CD4-positive, alpha-beta memory T cell (primary cell): ENCODE data around the gene EMX2. TPM values are rescaled to one million over a fixed set of nuclear protein-coding genes. Genes with fewer than 3 reads are reported as not detected.
"Not testable (repeated sequence)": the region's sequence is repeated elsewhere in the genome, so short reads cannot be mapped to it uniquely, and the experiment has no call there.

Experiments
- CTCF ChIA-PET: fragments of 350-600 bp; sonication (Branson Sonifier 250); formaldehyde crosslinking; loops from one replicate; lab custom pipeline; 2021; ENCODE audit warnings: inconsistent platforms; ENCODE audit not compliant: partially characterized antibody; lab: Charles Lee
- POLR2A ChIA-PET: fragments of 350-600 bp; sonication (Branson Sonifier 250); formaldehyde crosslinking; loops from one replicate; lab custom pipeline; 2021; ENCODE audit not compliant: partially characterized antibody; lab: Charles Lee
- DNase-seq, 5 donors: peaks; one replicate each; pipeline versions ENCODE4 v3.0.0 to v3.0.0-alpha.2; 2020 to 2022; ENCODE audit warnings: mixed read lengths in 1 of 5
- H3K27ac ChIP-seq: one replicate; pipeline ENCODE4 v1.7.0; 2013; ENCODE audit warnings: low read depth, low read length
- H3K27me3 ChIP-seq: 2 replicates; pipeline ENCODE4 v1.7.0; 2013; ENCODE audit warnings: mild to moderate bottlenecking, low read length, moderate library complexity; ENCODE audit not compliant: insufficient read depth
- H3K36me3 ChIP-seq: 2 replicates; pipeline ENCODE4 v1.7.0; 2013; ENCODE audit warnings: mild to moderate bottlenecking, low read length, moderate library complexity; ENCODE audit not compliant: insufficient read depth
- H3K4me1 ChIP-seq: 2 replicates; pipeline ENCODE4 v1.7.0; 2013; ENCODE audit warnings: mild to moderate bottlenecking, low read length, moderate library complexity; ENCODE audit not compliant: insufficient read depth
- H3K4me3 ChIP-seq, 2 donors: one replicate each; pipeline ENCODE4 v1.7.0; 2013; ENCODE audit warnings: low read length in 2 of 2, mild to moderate bottlenecking in 1 of 2
- H3K9me3 ChIP-seq, 2 donors: one replicate each; pipeline ENCODE4 v1.7.0; 2013; ENCODE audit warnings: low read length in 2 of 2, control low read depth in 1 of 2; ENCODE audit not compliant: control insufficient read depth in 1 of 2
- H3K27ac Mint-ChIP-seq, 7 donors: one replicate each; pipeline ENCODE4 v1.8.0; 2020 to 2021; ENCODE audit warnings: mixed read lengths in 7 of 7, mild to moderate bottlenecking in 6 of 7, inconsistent platforms in 3 of 7, moderate library complexity in 3 of 7
- H3K27me3 Mint-ChIP-seq, 2 donors: one replicate each; pipeline ENCODE4 v1.8.0; 2020 to 2021; ENCODE audit warnings: mixed read lengths in 2 of 2
- H3K36me3 Mint-ChIP-seq, 2 donors: one replicate each; pipeline ENCODE4 v1.8.0; 2020 to 2021; ENCODE audit warnings: mixed read lengths in 2 of 2, inconsistent platforms in 1 of 2, mild to moderate bottlenecking in 1 of 2
- H3K4me1 Mint-ChIP-seq, 4 donors: one replicate each; pipeline ENCODE4 v1.8.0; 2020 to 2021; ENCODE audit warnings: mixed read lengths in 4 of 4, mild to moderate bottlenecking in 1 of 4
- H3K4me3 Mint-ChIP-seq, 8 donors: one replicate each; pipeline ENCODE4 v1.8.0; 2020 to 2021; ENCODE audit warnings: mixed read lengths in 8 of 8, mild to moderate bottlenecking in 7 of 8, moderate library complexity in 6 of 8, inconsistent platforms in 3 of 8
- H3K9me3 Mint-ChIP-seq, 8 donors: one replicate each; pipeline ENCODE4 v1.8.0; 2020 to 2021; ENCODE audit warnings: mixed read lengths in 8 of 8, mild to moderate bottlenecking in 5 of 8, inconsistent platforms in 3 of 8, moderate library complexity in 1 of 8
- intact Hi-C: fragments of 100-400 bp; cut with micrococcal nuclease; formaldehyde crosslinking; loops from one replicate; pipeline ENCODE4 v1.15.1; 2023
- polyA plus RNA-seq, 2 donors: library from polyadenylated mRNA; unstranded; fragments of 300-500 nt; fragmentation: Illumina TruSeq; gene quantifications; one replicate each; pipeline ENCODE4 v1.2.3, GENCODE V29; 2021
- total RNA-seq, 2 experiments: library from RNA; stranded (reverse); gene quantifications; one replicate each; pipeline ENCODE4 v1.2.3, GENCODE V29; 2021

EMX2 gene
- total and polyA plus RNA-seq, 4 experiments from 2014 or later: not detected

DNA sequence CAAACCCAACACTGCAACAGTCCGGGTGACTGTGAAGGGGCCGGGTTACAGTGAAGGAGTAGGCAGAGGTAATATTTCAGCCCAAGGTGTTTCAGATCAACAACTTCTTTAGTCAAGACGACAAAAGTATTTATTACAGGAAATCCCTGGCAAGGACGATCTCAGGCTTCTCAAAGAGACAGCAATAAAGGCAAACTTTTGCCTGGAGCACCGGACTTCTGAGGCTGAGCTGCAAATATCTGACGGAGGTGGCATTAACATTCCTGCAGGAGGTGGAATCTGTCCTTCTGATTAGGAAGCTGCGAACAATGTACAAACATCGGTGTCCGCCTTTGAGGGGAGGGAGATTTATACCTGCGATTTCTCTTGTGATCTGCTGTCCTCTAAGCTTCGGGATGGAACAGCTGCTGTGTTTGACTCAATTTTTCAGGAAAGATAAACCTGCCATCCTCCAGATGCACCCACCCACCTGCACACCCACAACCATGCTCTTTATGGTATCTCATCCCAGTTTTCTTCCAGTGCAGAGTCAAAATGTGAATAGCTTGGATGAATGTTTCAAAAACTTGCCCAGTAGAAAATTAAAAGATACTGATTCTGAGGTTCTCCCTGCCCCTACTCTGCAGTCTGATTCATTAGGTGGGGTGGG is 32.1 kb downstream of the EMX2 start:
- no peak for DNase-seq
- H3K27ac Mint-ChIP-seq: no peak overlapping the region
- Histone ChIP-seq H3K27me3 (no peaks in the 10 kb centered on the region), H3K9me3 (no peaks in the 10 kb centered on the region), H3K4me1 (no peaks in the 10 kb centered on the region), H3K27ac (no peak overlapping the region), H3K4me3 (no peak overlapping the region), H3K36me3 (no peaks in the 10 kb centered on the region)
- H3K4me1 Mint-ChIP-seq: no peaks in the 10 kb centered on the region
- intact Hi-C loops: no loop called here
- ChIA-PET CTCF (no interaction called here), POLR2A (no interaction called here)
- H3K9me3 Mint-ChIP-seq: peaks cover 0 to 6% (median 0%) of the 10 kb centered on the region in 8 donors
- H3K27me3 Mint-ChIP-seq: peaks cover 6% of the 10 kb centered on the region in 2 donors
- H3K36me3 Mint-ChIP-seq: no peaks in the 10 kb centered on the region
- no peak overlapping the region for H3K4me3 Mint-ChIP-seq

DNA sequence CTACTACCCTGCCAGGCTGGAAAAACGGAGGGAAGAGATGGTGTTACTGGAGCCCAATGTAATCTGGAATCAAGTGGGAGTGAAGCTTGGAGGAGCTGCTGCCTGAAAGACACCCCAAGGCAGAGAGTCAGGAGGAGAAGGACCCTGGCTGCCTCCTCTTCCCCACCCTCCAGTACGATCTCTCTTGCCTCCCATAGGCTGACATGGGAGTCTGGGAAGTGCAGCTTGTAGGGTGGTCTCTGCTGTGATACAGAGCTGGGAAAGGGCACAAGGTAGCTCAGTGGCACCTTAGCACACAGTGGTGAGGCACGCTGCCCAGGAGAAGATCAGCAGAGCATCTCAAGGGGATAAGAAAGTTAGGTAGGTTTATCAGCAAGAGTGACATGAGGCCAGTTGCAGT is 35.9 kb downstream of the EMX2 start:
- DNase-seq: no peak
- Histone ChIP-seq H3K4me3 (no peak overlapping the region), H3K4me1 (no peaks in the 10 kb centered on the region), H3K9me3 (no peaks in the 10 kb centered on the region), H3K27me3 (no peaks in the 10 kb centered on the region), H3K36me3 (no peaks in the 10 kb centered on the region), H3K27ac (no peak overlapping the region)
- Mint-ChIP-seq H3K4me1 (no peaks in the 10 kb centered on the region), H3K9me3 (peaks cover 0 to 2% (median 0%) of the 10 kb centered on the region in 8 donors), H3K36me3 (no peaks in the 10 kb centered on the region), H3K27me3 (peaks cover under 1 to 8% of the 10 kb centered on the region in 2 donors), H3K4me3 (no peak overlapping the region), H3K27ac (peak overlapping the region in 1 of 7 donors; percentile 58)
- intact Hi-C loops: no loop called here
- ChIA-PET CTCF (interaction anchor here (0.7 to 1.6 kb wide), 3 partner anchors 9 to 24 kb away, joined by 3 read pairs; no protein-coding TSS in a partner anchor), POLR2A (no interaction called here)

DNA sequence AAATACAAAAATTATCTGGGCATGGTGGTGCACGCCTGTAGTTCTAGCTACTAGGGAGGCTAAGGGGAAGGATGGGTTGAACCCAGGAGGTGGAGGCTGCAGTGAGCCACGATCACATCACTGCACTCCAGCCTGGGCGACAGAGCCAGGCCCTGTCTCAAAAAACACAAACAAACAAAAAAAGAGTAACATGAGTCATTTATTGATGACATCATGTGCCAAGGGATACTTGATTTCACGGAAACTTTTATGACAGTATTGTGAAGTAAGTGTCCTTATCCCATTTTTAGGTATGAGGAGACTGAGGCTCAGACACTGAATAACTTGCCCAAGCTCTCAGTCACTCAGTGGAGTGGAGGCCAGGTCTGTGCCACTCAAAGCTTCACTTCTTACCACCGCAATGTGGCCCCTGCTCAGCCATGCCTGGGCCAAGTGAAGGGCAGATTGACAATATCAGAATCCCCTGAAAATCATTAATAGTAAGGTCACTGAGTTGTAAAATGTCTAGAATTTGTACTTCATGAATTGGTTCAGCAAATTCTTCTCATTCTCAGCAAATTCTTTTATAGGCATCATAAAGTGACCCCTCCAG is 36.5 kb downstream of the EMX2 start:
- Mint-ChIP-seq H3K4me3 (no peak overlapping the region), H3K36me3 (no peaks in the 10 kb centered on the region)

DNA sequence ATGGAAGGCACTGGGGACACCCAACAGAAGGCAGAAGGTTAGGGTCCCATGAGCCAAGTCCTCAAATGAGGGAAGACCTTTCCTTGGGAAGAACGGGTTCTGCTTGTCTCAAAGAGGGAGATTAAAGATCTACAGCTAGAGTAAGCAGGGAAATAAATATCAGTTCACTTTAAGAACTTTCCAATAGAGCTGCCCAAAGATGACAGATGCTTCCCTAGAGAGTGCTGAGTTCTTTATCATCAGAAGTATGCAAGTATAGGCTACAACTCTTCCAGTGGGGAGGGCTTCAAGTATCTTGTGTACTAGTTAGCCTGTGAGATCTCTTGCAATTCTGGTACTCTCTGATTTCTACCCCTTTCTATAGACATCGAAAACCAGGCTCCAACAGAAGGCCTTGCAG is 39.4 kb downstream of the EMX2 start:
- H3K27ac ChIP-seq: no peak overlapping the region
- Mint-ChIP-seq H3K4me1 (no peaks in the 10 kb centered on the region), H3K36me3 (no peaks in the 10 kb centered on the region), H3K4me3 (no peak overlapping the region), H3K27me3 (peaks cover 5 to 6% of the 10 kb centered on the region in 2 donors), H3K9me3 (peaks cover 0 to 5% (median 0%) of the 10 kb centered on the region in 8 donors), H3K27ac (no peak overlapping the region)
- H3K27me3 ChIP-seq: no peaks in the 10 kb centered on the region
- H3K9me3 ChIP-seq: no peaks in the 10 kb centered on the region
- no peak for DNase-seq
- ChIA-PET POLR2A (no interaction called here), CTCF (no interaction called here)
- H3K4me1 ChIP-seq: no peaks in the 10 kb centered on the region
- intact Hi-C loops: no loop called here
- no peaks in the 10 kb centered on the region for H3K36me3 ChIP-seq
- H3K4me3 ChIP-seq: no peak overlapping the region

More for the DNA sequence above, 36.5 kb downstream of the EMX2 start:
- Mint-ChIP-seq H3K27ac (peak overlapping the region in 1 of 7 donors; percentile 58), H3K27me3 (peaks cover 4 to 8% of the 10 kb centered on the region in 2 donors), H3K9me3 (peaks cover 0 to 2% (median 0%) of the 10 kb centered on the region in 8 donors), H3K4me1 (no peaks in the 10 kb centered on the region)
- no peaks in the 10 kb centered on the region for H3K9me3 ChIP-seq
- no peak for DNase-seq
- no peaks in the 10 kb centered on the region for H3K4me1 ChIP-seq
- intact Hi-C loops: no loop called here
- POLR2A ChIA-PET: no interaction called here
- CTCF ChIA-PET: interaction anchor here (1.5 kb wide), 1 partner anchor 13 kb away, joined by 3 read pairs; no protein-coding TSS in a partner anchor
- H3K36me3 ChIP-seq: no peaks in the 10 kb centered on the region
- no peak overlapping the region for H3K27ac ChIP-seq
- H3K4me3 ChIP-seq: no peak overlapping the region
- no peaks in the 10 kb centered on the region for H3K27me3 ChIP-seq

DNA sequence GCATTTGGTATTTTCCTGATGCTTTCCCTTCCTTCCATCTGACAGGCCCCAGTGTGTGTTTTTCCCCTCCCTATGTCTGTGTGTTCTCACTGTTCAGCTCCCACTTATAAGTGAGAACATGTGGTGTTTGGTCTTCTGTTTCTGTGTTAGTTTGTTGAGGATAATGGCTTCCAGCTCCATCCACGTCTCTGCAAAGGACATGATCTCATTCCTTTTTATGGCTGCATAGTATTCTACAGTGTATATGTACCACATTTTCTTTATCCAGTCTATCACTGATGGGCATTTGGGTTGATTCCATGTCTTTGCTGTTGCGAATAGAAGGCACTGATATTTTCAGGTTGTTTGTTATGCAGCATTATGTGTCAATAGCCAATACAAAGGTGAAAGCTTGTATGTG is 42.3 kb downstream of the EMX2 start:
- intact Hi-C loops: not testable (repeated sequence)

DNA sequence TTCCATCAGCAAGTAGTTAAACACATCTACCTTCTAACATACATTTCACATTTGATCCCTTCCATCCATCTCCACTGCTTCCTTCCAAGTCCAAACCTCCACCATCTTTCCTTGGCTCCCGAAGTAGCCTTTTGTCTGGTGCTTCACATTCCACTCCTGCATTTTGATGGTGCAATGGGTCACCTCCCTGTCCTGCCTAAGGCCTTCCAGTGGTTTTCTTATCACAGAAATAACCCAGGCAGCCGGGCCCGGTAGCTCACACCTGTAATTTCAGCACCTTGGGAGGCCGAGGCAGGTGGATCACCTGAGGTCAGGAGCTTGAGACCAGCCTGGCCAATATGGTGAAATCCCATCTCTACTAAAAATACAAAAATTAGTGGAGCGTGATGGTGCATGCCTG is 44.5 kb downstream of the EMX2 start:
- no peaks in the 10 kb centered on the region for H3K36me3 ChIP-seq
- no peaks in the 10 kb centered on the region for H3K27me3 ChIP-seq
- no peaks in the 10 kb centered on the region for H3K9me3 ChIP-seq
- no peak overlapping the region for H3K4me3 Mint-ChIP-seq
- H3K36me3 Mint-ChIP-seq: no peaks in the 10 kb centered on the region
- CTCF ChIA-PET: no interaction called here
- intact Hi-C loops: no loop called here
- no peak for DNase-seq
- H3K4me1 Mint-ChIP-seq: no peaks in the 10 kb centered on the region
- H3K4me3 ChIP-seq: no peak overlapping the region
- POLR2A ChIA-PET: no interaction called here
- H3K27me3 Mint-ChIP-seq: peaks cover 6 to 16% of the 10 kb centered on the region in 2 donors
- H3K27ac ChIP-seq: no peak overlapping the region
- H3K27ac Mint-ChIP-seq: peak overlapping the region in 1 of 7 donors; percentile 46
- no peaks in the 10 kb centered on the region for H3K4me1 ChIP-seq
- peaks cover 0 to 5% (median 2%) of the 10 kb centered on the region in 8 donors for H3K9me3 Mint-ChIP-seq

More for the DNA sequence above, 42.3 kb downstream of the EMX2 start:
- H3K27ac Mint-ChIP-seq, H3K27me3 ChIP-seq, POLR2A ChIA-PET, H3K4me3 ChIP-seq, H3K36me3 ChIP-seq, H3K9me3 Mint-ChIP-seq, CTCF ChIA-PET, H3K4me3 Mint-ChIP-seq, H3K27ac ChIP-seq, DNase-seq, H3K36me3 Mint-ChIP-seq, H3K9me3 ChIP-seq, H3K4me1 ChIP-seq, H3K4me1 Mint-ChIP-seq: not testable (repeated sequence)
- peaks cover 6 to 11% of the 10 kb centered on the region in 2 donors for H3K27me3 Mint-ChIP-seq

DNA sequence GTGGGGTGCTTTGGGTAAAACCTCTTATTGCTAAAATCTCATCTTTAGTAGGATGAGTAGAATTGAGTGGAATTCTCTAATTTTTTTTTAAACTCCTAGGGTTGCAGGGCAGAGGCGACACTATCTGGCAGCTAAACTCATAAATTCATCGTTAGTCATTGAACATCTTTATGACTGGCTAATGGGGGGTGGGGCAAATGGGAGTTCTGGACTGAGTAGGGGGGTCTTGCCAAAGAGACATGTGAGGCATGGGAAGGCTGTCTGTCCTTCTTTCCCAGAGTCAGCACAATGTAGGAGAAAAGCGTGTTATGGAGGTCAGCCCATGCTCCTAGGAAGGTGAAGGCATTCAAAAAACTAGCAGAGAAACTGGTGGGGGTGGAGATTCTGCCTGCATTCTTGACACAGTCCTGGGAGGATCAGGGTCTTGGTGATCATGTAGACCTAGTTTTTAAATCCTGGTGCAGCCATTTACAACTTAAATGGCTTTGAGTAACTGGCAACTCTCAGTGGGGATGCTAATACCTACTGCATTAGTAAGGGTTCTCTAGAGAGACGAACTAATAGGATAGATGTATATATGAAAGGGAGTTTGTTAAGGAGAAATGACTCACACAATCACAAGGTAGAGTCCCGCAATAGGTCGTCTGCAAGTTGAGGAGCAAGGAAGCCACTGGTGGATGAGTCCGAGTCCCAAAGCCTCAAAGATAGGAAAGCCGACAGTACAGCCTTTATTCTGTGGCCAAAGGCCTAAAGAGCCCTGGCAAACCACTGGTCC is 47.7 kb downstream of the EMX2 start:
- H3K27me3 Mint-ChIP-seq: peaks cover 6 to 12% of the 10 kb centered on the region in 2 donors
- peaks cover 0 to 3% (median 2%) of the 10 kb centered on the region in 8 donors for H3K9me3 Mint-ChIP-seq
- no peaks in the 10 kb centered on the region for H3K36me3 ChIP-seq
- no peak for DNase-seq
- no peaks in the 10 kb centered on the region for H3K27me3 ChIP-seq
- no peaks in the 10 kb centered on the region for H3K4me1 Mint-ChIP-seq
- H3K4me1 ChIP-seq: no peaks in the 10 kb centered on the region
- H3K27ac ChIP-seq: no peak overlapping the region
- ChIA-PET POLR2A (no interaction called here), CTCF (no interaction called here)
- intact Hi-C loops: no loop called here
- no peaks in the 10 kb centered on the region for H3K9me3 ChIP-seq
- H3K27ac Mint-ChIP-seq: no peak overlapping the region
- H3K4me3 Mint-ChIP-seq: no peak overlapping the region
- H3K4me3 ChIP-seq: no peak overlapping the region
- H3K36me3 Mint-ChIP-seq: no peaks in the 10 kb centered on the region
